Ascending aorta (tissue), 2 donors: ENCODE data around the gene MAP3K13. TPM values are rescaled to one million over a fixed set of nuclear protein-coding genes. Genes with fewer than 3 reads are reported as not detected.
"Not testable (repeated sequence)": the region's sequence is repeated elsewhere in the genome, so short reads cannot be mapped to it uniquely, and the experiment has no call there.

ENCODE experiments used
- DNase-seq, 2 donors: peaks; one replicate each; pipeline ENCODE4 v3.0.0-alpha.2; 2019; ENCODE audit warnings: low spot score in 2 of 2
- H3K27ac ChIP-seq, 2 donors: fragments of 200-600 bp; sonication (generic); one replicate each; pipeline ENCODE4 v1.5.1; 2016 to 2017; ENCODE audit warnings: mild to moderate bottlenecking in 1 of 2
- H3K27me3 ChIP-seq: fragments of 200-600 bp; sonication (generic); one replicate; pipeline ENCODE4 v1.5.1; 2017
- H3K36me3 ChIP-seq, 2 donors: fragments of 200-600 bp; sonication (generic); one replicate each; pipeline ENCODE4 v1.5.1; 2016
- H3K4me1 ChIP-seq, 2 donors: fragments of 200-600 bp; sonication (generic); one replicate each; pipeline ENCODE4 v1.5.1; 2016 to 2017; ENCODE audit warnings: mild to moderate bottlenecking in 1 of 2
- H3K4me3 ChIP-seq, 2 donors: fragments of 200-600 bp; sonication (generic); one replicate each; pipeline ENCODE4 v1.5.1; 2016 to 2017; ENCODE audit warnings: mild to moderate bottlenecking in 1 of 2
- H3K9me3 ChIP-seq, 2 donors: fragments of 200-600 bp; sonication (generic); one replicate each; pipeline ENCODE4 v1.5.1; 2016
- intact Hi-C: fragments of 100-400 bp; cut with DNase I; formaldehyde crosslinking; loops from one replicate; pipeline ENCODE4 v1.15.1; 2023
- total RNA-seq: library from RNA; depleted of rRNA; stranded (reverse); fragments of >200 nt; gene quantifications from one replicate; pipeline ENCODE4 v1.1.0, GENCODE V29; 2016
- TF ChIP-seq, protein P1 (sequence below), 3 experiments: fragments of 200-600 bp in 2 of 3; fragments of 450-650 bp in 1 of 3; sonication (generic) in 2 of 3; IDR thresholded peaks; one replicate each; pipeline ENCODE4 v1.5.1; 2016 to 2019; ENCODE audit warnings: antibody characterized with exemption in 3 of 3, mild to moderate bottlenecking in 1 of 3, moderate library complexity in 1 of 3

MAP3K13 gene
- total RNA-seq, 1 donor from 2014 or later, result 21.9 TPM

DNA sequence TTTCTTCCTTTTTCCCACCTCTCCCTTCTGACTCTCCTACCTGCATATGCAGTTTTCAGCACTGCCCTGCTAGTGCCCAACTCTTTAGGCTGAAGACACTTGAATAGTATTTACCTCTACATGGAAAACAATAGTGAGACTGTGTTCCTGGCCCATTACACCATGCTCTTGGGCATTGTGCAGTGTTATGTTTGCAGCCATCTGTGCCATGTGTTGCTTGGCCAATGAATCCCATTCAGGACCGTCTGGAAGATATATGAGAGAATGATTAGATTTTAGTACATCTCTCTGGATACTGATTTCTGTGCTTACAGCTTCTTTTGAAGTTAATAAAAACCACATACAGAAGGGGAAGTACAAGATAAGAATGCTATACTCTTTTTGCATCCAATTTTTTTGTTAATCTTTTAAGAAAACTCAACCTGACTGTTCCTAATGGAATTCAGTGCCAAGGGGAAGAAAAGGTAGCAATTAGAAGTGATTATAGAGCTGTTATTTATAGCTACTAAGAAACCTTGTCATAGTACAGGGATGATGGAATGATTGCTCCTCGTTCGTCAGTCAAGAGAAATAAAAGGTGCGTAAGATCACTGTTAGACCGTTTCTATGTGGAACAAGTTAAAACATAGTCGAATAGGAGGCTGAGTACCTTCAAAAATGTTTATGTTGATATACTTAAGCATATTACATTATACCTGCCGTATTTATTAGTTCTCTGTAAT is 77.0 kb downstream of the MAP3K13 start:
- intact Hi-C loops, result no loop called here
- DNase-seq, result no peak
- Histone ChIP-seq H3K27ac (no peak overlapping the region), H3K4me1 (no peaks in the 10 kb centered on the region), H3K36me3 (peaks cover 0 to 5% of the 10 kb centered on the region in 2 donors), H3K4me3 (no peak overlapping the region), H3K27me3 (no peaks in the 10 kb centered on the region), H3K9me3 (no peaks in the 10 kb centered on the region)
- TF ChIP-seq, protein P1, sequence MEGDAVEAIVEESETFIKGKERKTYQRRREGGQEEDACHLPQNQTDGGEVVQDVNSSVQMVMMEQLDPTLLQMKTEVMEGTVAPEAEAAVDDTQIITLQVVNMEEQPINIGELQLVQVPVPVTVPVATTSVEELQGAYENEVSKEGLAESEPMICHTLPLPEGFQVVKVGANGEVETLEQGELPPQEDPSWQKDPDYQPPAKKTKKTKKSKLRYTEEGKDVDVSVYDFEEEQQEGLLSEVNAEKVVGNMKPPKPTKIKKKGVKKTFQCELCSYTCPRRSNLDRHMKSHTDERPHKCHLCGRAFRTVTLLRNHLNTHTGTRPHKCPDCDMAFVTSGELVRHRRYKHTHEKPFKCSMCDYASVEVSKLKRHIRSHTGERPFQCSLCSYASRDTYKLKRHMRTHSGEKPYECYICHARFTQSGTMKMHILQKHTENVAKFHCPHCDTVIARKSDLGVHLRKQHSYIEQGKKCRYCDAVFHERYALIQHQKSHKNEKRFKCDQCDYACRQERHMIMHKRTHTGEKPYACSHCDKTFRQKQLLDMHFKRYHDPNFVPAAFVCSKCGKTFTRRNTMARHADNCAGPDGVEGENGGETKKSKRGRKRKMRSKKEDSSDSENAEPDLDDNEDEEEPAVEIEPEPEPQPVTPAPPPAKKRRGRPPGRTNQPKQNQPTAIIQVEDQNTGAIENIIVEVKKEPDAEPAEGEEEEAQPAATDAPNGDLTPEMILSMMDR (IDR thresholded peaks at IDR 0.05), result no peak

DNA sequence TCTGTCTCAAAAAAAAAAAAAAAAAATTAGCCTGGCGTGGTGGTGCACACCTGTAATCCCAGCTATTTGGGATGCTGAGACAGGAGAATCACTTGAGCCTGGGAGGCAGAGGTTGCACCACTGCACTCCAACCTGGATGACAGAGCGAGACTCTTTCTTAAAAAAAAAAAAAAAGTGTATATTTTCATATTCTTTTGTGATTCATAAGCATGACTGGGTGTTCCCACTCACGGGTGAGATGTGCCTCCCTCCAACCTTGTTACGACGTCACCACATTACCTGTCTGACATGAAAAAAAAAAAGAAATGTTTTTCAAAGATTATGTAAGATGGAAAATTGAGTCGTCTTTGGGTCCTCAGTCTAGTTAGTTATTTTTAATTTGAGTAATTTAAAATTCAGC is 79.1 kb downstream of the MAP3K13 start:
- H3K36me3 ChIP-seq, result peaks cover 0 to 5% of the 10 kb centered on the region in 2 donors
- no peaks in the 10 kb centered on the region for H3K4me1 ChIP-seq
- no peaks in the 10 kb centered on the region for H3K9me3 ChIP-seq
- no peak overlapping the region for H3K4me3 ChIP-seq
- no peak for DNase-seq
- H3K27ac ChIP-seq, result no peak overlapping the region
- no peaks in the 10 kb centered on the region for H3K27me3 ChIP-seq
- TF ChIP-seq, protein P1 (IDR thresholded peaks at IDR 0.05), result no peak
- intact Hi-C loops, result no loop called here

DNA sequence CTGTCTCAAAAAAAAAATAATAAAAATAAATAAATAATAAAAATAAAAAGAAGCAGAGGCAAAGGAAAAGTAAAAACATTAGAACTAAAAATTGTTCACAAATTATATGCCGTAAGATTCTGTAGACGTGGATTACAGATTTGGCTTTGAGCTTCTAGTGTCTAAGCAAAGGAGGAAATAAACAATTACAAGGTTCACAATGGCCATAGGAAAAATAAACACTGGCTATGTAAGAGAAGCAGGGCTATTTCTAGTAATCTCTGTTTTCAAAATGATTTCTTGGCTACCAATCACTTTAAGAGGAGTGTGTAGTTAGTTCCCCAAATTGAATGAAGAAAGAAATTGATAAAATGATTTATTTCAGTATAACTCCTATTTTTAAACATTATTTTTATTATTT is 81.4 kb downstream of the MAP3K13 start:
- peaks cover 0 to 5% of the 10 kb centered on the region in 2 donors for H3K36me3 ChIP-seq
- no peaks in the 10 kb centered on the region for H3K27me3 ChIP-seq
- DNase-seq, result no peak
- TF ChIP-seq, protein P1 (IDR thresholded peaks at IDR 0.05), result no peak
- H3K9me3 ChIP-seq, result no peaks in the 10 kb centered on the region
- H3K4me1 ChIP-seq, result no peaks in the 10 kb centered on the region
- no peak overlapping the region for H3K4me3 ChIP-seq
- no peak overlapping the region for H3K27ac ChIP-seq
- intact Hi-C loops, result no loop called here

DNA sequence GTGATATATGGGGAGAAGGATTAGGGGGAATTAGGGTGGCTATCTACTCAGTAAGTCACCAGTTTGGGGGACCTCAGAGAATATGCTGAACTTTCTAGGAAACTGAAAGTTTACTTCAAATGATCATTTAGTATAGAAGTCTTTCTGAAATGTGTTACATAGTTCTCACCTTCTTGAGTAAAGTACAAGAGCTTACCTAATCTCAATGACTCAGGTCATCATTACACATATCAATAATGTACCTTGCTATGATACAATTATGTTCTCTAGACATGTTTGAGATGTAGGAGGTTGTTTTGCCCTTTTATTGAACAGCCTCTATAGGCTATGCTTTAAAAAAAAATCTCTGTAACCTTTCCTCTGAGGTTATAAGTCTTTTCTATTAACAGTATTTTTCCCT is 85.2 kb downstream of the MAP3K13 start:
- Histone ChIP-seq H3K27ac (no peak overlapping the region), H3K9me3 (no peaks in the 10 kb centered on the region), H3K4me1 (no peaks in the 10 kb centered on the region), H3K36me3 (peaks cover 0 to 10% of the 10 kb centered on the region in 2 donors), H3K4me3 (no peak overlapping the region), H3K27me3 (no peaks in the 10 kb centered on the region)
- intact Hi-C loops, result no loop called here
- TF ChIP-seq, protein P1 (IDR thresholded peaks at IDR 0.05), result no peak
- no peak for DNase-seq

DNA sequence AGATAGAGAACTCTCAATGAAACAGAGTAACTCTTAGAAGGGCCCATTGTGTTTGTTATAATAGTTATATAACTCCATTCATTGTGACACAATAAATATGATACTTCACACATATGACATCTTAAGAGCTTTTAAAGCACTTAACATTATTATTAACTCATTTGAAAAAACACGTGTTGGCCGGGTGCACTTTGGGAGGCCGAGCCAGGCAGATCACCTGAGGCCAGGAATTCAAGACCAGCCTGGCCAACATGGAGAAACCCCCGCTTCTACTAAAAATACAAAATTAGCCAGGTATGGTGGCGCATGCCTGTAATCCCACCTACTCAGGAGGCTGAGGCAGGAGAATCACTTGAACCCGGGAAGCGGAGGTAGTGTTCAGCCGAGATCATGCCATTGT is 88.5 kb downstream of the MAP3K13 start:
- DNase-seq, H3K27ac ChIP-seq, H3K4me3 ChIP-seq, H3K27me3 ChIP-seq, intact Hi-C loops, H3K4me1 ChIP-seq, H3K36me3 ChIP-seq, H3K9me3 ChIP-seq: not testable (repeated sequence)

DNA sequence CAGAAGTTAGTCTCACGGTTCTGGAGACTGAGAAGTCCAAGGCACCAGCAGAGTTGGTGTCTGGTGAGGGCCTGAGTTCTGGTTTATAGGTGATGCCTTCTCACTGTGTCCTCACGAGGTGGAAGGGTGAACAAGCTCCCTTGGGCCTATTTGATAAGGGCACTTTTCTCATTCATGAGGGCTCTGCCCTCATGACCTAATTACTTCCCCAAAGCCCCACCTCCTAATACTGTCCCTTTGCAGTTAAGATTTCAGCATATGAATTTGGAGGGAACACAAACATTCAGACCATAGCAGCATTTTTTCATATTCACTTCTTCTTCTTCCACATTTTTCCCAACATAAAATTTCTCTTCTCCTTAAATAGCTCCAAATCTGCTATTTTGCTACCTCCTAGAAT is 94.4 kb downstream of the MAP3K13 start:
- H3K9me3 ChIP-seq, result no peaks in the 10 kb centered on the region
- peaks cover 0 to 2% of the 10 kb centered on the region in 2 donors for H3K36me3 ChIP-seq
- H3K4me1 ChIP-seq, result no peaks in the 10 kb centered on the region
- no peak overlapping the region for H3K4me3 ChIP-seq
- TF ChIP-seq, protein P1 (IDR thresholded peaks at IDR 0.05), result no peak
- no peak overlapping the region for H3K27ac ChIP-seq
- H3K27me3 ChIP-seq, result no peaks in the 10 kb centered on the region
- DNase-seq, result no peak
- intact Hi-C loops, result no loop called here
